Measurements from ENCODE around the gene POLR2L.

POLR2L gene

DNA sequence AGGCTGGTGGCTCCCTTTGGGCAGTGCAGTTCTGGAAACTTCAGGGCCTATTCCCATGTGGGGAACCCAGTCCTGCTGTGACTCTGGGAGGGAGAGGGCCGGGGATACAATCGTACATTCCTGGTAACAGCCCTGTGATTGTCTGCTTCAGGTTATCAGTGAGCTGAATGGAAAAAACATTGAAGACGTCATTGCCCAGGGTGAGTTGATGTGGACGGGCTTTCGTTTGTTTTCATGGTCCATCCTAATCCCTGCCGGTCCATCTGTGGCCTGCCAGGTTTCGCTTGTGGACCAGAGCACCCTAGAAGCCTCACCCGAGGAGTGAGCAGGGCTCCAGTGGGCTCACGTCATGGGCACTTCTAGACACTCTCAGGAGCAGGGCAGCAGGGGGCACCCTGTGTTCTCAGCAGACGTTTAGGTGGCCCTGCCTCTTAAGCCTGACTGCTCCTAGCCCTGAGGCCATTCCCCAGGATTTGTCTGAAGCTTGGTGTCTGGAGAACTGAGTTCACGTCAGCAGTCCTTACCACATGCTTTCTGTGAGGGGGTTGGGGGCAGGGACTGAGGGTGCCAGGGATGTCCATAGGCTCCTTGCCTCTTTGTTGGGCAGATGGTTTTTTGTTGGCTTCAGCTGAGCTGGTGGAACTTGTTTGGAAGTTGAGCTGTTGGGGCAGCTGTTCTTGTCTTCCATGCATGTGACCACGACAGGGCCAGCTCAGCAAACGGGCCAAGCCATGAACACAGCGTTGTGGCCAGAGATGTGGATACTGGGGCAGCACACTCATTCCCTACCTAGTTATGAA, 30.7 kb downstream of the POLR2L start:
- DNase-seq (ENCODE audit: low read depth in 2 of 2): no peak

- no peak for DNase-seq (ENCODE audit: low read depth in 2 of 2)
These were observed 32.2 kb downstream of the POLR2L start for GRCh38 chr11:810040-810567.

- peak; percentile 97 to 98 for DNase-seq (ENCODE audit: low read depth in 2 of 2)
These were observed 32.9 kb downstream of the POLR2L start, which contains the start of gene RPLP2 for GRCh38 chr11:809287-810039. Gene RPLP2, plus strand, starts transcription at chr11:809967. Its CDS starts 268 bp downstream, at chr11:810235.

DNA sequence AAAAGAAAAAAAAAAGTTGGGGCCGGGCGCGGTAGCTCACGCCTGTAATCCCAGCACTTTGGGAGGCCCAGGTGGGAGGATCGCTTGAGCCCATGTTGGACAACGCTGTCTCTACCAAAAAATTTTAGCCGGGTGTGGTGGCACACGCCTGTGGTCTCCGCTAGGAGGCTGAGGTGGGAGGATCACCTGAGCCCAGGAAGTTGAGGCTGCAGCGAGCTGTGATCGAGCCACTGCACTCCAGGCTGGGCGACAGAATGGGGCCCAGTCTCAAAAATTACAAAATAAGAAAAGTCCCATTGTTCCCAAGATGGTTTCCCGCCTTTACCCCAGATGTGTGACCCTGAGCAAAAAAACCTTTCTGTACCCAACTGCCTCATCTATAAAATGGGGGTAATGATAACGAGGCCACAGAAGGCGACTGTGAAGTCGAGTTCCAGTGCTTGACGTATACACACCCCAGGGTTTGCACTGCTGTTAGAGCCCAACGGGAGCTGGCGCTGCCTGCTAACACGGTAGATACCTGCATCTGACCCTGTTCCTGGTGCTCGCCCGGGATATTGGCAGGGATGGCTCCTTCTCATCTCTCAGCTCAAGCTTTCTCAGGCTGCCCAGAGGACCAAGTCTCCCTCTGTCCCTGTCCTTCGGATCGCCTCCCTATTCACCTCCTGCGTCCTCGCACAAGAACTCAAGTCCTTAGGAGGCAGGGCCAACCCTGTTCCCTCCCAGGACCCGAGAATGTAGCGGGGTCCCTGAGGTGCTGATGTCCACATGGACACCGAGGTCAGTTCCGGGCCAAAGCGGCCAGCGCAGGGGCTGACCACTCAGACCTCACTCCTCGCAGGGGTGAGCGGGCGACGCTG, 33.7 kb downstream of the POLR2L start:
- no peak for DNase-seq (ENCODE audit: low read depth in 2 of 2)

- DNase-seq (ENCODE audit: low read depth in 2 of 2): no peak
These were observed 37.7 kb downstream of the POLR2L start for GRCh38 chr11:804599-804964.

DNA sequence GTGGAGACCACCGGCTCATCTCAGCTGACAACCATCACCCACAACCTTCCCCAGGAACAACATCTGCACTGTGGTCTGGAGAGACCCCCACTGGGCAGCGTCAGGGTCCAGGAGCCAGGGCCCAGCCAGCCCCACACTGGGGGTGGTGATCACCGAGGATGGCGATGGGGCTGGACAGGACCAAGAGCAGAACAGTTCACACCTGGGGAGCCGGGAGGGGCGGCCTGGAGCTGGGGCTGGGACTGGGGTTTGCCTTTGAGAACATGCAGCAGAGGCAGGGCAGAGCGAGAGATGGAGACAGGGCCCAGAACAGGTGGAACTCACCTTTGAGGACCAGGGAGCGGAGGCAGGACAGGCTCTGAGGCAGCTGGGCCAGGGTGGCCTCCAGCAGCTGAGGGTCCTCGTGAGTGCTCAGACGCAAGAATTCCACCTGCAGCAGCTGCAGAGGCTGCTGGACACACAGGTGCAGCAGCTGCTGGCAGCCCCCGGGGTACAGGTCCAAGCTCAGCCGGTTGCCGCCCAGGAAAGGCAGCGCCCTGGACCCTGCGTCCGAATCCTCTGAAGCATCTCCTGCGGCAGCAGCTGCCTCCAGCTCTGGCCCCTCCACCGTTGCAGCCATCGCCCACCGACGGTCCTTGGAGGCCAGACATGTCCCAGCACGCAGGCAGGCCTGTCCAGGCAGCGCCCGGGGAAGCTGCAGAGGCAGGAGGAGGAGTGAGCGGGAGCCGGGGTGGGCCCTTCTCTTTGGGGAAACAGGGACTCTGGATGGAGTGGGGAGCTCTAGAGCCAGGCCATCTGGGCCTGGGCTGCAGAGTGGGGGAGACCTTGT, 38.3 kb downstream of the POLR2L start:
- no peak for DNase-seq (ENCODE audit: low read depth in 2 of 2)

GRCh38 chr11:803467-803742, 38.9 kb downstream of the POLR2L start:
- no peak for DNase-seq (ENCODE audit: low read depth in 2 of 2)

- DNase-seq (ENCODE audit: low read depth in 2 of 2): no peak
These were observed 39.4 kb downstream of the POLR2L start for GRCh38 chr11:802693-803466.

- DNase-seq (ENCODE audit: low read depth in 2 of 2): no peak
These were observed 40.2 kb downstream of the POLR2L start for GRCh38 chr11:802018-802617.

DNA sequence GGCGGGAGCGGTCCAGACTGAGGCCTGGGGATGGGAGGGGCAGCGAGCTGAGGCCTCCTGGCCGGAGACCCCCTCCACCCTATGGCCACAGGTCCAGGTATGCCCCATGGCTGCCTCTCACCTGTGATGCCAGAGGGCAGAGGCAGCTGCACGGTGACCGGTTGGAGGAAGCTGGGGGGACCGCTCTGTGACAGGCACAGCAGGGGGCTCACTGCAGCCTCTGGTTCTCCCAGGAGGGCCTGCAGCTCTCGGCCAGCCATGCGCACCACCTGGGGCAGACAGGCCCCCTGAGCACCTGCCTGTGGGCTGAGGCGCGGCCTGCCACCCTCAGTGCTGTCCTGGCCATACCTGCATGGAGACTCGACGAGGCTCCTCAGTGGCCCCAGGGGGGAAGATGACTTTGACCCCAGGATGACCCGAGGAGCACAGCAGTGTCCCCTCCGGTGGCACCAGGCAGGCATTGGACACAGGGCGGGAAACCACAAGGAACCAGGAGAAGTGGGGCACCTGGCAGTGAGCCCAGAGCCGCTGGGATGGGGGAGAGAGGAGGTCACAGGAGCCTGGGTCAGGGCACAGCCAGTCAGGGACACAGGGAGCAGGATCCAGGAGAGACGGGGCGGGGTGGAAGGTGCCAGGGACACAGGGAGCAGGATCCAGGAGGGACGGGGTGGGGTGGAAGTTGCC, 41.1 kb downstream of the POLR2L start:
- DNase-seq (ENCODE audit: low read depth in 2 of 2): no peak

- no peak for DNase-seq (ENCODE audit: low read depth in 2 of 2)
These were observed 41.9 kb downstream of the POLR2L start for GRCh38 chr11:800473-800872.

- DNase-seq (ENCODE audit: low read depth in 2 of 2): no peak
These were observed 42.5 kb downstream of the POLR2L start for GRCh38 chr11:799641-800316.

DNA sequence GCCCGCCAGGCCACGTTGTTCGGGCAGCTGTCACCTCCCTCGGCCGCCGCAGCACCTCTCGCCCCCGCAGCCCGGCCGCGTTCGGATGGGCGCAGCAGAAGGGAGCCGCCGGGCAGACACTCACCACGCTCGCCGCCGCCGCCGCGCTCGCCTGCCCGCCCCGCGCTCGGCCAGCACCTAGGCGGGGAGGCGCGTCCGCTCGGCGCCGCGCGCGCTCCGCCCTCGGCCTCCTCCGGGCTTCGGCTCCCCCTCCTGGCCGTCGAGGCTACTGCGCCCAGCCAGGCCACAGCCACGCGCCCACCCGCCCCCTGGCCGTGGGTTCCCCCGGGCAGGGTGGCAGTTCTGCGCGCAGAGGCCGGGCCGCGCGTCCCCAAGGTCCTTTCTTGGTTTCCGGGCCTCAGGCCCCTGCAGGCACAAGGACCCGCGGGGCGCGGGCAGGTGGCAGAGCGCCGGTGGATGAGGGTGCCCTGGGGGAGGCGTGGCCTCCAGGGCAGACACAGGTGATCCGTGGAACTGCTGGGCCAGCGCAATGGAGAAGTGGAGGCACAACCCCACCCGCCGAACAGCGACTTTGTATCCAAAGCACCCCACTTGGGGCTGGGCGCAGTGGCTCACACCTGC, 44.1 kb downstream of the POLR2L start, which contains the start of gene SLC25A22:
TSS of gene SLC25A22 (minus strand) at position 189 of the 621 bp plus-strand sequence. CDS start 3,275 bp downstream, outside the sequence.
- DNase-seq (ENCODE audit: low read depth in 2 of 2): peak; percentile 61 to 75

GRCh38 chr11:797296-798092, 44.8 kb downstream of the POLR2L start:
- peak; percentile 57 to 62 for DNase-seq (ENCODE audit: low read depth in 2 of 2)

GRCh38 chr11:796565-797295, 45.6 kb downstream of the POLR2L start:
- DNase-seq (ENCODE audit: low read depth in 2 of 2): no peak

Measured in stimulated activated CD8-positive, alpha-beta memory T cell treated with anti-CD3 and anti-CD28 coated beads, Interleukin-15, amount 100 ng/mL, for 4 hours (primary cell).